Activated CD4-positive, CD25-positive, alpha-beta regulatory T cell treated with anti-CD3 and anti-CD28 coated beads, Interleukin-2, amount 50 U/mL, for 24 hours (primary cell): ENCODE measurements around the gene PPP1R3E.

Experiments used
- ATAC-seq, 2 donors: fragments of 150-1000 bp; cut with Tn5 transposase; one replicate each; pipeline ENCODE4 v1.10.0; 2021; ENCODE audit warnings: mild to moderate bottlenecking in 1 of 2, moderate library complexity in 1 of 2

PPP1R3E gene

DNA sequence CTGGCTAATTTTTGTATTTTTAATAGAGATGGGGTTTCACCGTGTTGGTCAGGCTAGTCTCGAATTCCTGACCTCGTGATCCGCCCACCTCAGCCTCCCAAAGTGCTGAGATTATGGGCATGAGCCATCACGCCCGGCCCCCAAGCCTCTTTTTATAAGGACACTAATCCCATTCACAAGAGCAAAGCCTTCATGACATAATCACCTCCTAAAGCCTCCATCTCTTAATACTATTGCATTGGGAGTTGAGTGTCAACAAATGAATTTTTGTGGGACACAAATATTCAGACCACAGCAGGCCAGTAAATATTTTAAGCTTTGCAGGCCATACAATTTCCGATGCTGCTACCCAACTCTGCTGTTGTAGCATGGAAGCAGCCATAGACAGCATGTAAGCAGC, 54.1 kb downstream of the PPP1R3E start:
- ATAC-seq: no peak
